Measurements from ENCODE around the gene RTN4IP1. TPM values are rescaled to one million over a fixed set of nuclear protein-coding genes. Genes with fewer than 3 reads are reported as not detected.

RTN4IP1 gene
- polyA plus RNA-seq, 1 experiment, result 3.1 TPM

GRCh38 chr6:106540907-106541306 is 88.4 kb downstream of the RTN4IP1 start:
- Histone ChIP-seq H3K4me3 (ENCODE audit: low read depth, low read length) (no peak overlapping the region), H3K36me3 (ENCODE audit: control insufficient read depth, insufficient read depth, low read length) (no peaks in the 10 kb centered on the region), H3K27me3 (ENCODE audit: control insufficient read depth, insufficient read depth, low read length) (no peaks in the 10 kb centered on the region)
- CTCF ChIA-PET, result interaction anchor here (0.7 to 0.8 kb wide), 2 partner anchors 26 to 988 kb away, joined by 3 to 4 read pairs; no protein-coding TSS in a partner anchor
- DNase-seq (ENCODE audit: low read depth), result no peak
- POLR2A ChIA-PET, result no interaction called here
- no peak for TF ChIP-seq CTCF (IDR thresholded peaks at IDR 0.05; ENCODE audit: insufficient read depth, low read depth, low read length)

GRCh38 chr6:106540432-106540831 is 88.9 kb downstream of the RTN4IP1 start:
- Histone ChIP-seq H3K27me3 (ENCODE audit: control insufficient read depth, insufficient read depth, low read length) (no peaks in the 10 kb centered on the region), H3K36me3 (ENCODE audit: control insufficient read depth, insufficient read depth, low read length) (no peaks in the 10 kb centered on the region), H3K4me3 (ENCODE audit: low read depth, low read length) (no peak overlapping the region)
- ChIA-PET CTCF (interaction anchor here (0.7 kb wide), 1 partner anchor 987 kb away, joined by 3 read pairs; no protein-coding TSS in a partner anchor), POLR2A (no interaction called here)
- TF ChIP-seq CTCF (IDR thresholded peaks at IDR 0.05; ENCODE audit: insufficient read depth, low read depth, low read length), result no peak
- DNase-seq (ENCODE audit: low read depth), result no peak

- ChIA-PET POLR2A (no interaction called here), CTCF (interaction anchor here (0.6 kb wide), 2 partner anchors 26 to 249 kb away, joined by 3 read pairs; no protein-coding TSS in a partner anchor)
- Histone ChIP-seq H3K36me3 (ENCODE audit: control insufficient read depth, insufficient read depth, low read length) (no peaks in the 10 kb centered on the region), H3K4me3 (ENCODE audit: low read depth, low read length) (no peak overlapping the region), H3K27me3 (ENCODE audit: control insufficient read depth, insufficient read depth, low read length) (no peaks in the 10 kb centered on the region)
- no peak for DNase-seq (ENCODE audit: low read depth)
- TF ChIP-seq CTCF (IDR thresholded peaks at IDR 0.05; ENCODE audit: insufficient read depth, low read depth, low read length), result no peak
These were observed 89.4 kb downstream of the RTN4IP1 start for GRCh38 chr6:106539936-106540335.

GRCh38 chr6:106538145-106538544 is 91.2 kb downstream of the RTN4IP1 start:
- POLR2A ChIA-PET, result no interaction called here
- DNase-seq (ENCODE audit: low read depth), result no peak
- CTCF ChIA-PET, result interaction anchor here (1.0 kb wide), 1 partner anchor 21 kb away, joined by 5 read pairs; no protein-coding TSS in a partner anchor
- Histone ChIP-seq H3K27me3 (ENCODE audit: control insufficient read depth, insufficient read depth, low read length) (no peaks in the 10 kb centered on the region), H3K36me3 (ENCODE audit: control insufficient read depth, insufficient read depth, low read length) (no peaks in the 10 kb centered on the region), H3K4me3 (ENCODE audit: low read depth, low read length) (no peak overlapping the region)
- no peak for TF ChIP-seq CTCF (IDR thresholded peaks at IDR 0.05; ENCODE audit: insufficient read depth, low read depth, low read length)

- ChIA-PET POLR2A (no interaction called here), CTCF (no interaction called here)
- no peaks in the 10 kb centered on the region for H3K36me3 ChIP-seq (ENCODE audit: control insufficient read depth, insufficient read depth, low read length)
- H3K27me3 ChIP-seq (ENCODE audit: control insufficient read depth, insufficient read depth, low read length), result no peaks in the 10 kb centered on the region
- no peak for TF ChIP-seq CTCF (IDR thresholded peaks at IDR 0.05; ENCODE audit: insufficient read depth, low read depth, low read length)
- no peak for DNase-seq (ENCODE audit: low read depth)
- no peak overlapping the region for H3K4me3 ChIP-seq (ENCODE audit: low read depth, low read length)
These were observed 91.6 kb downstream of the RTN4IP1 start for GRCh38 chr6:106537662-106538061.

All from BJ (cell line).